ENCODE results near the gene PXMP4.

The PXMP4 gene

DNA sequence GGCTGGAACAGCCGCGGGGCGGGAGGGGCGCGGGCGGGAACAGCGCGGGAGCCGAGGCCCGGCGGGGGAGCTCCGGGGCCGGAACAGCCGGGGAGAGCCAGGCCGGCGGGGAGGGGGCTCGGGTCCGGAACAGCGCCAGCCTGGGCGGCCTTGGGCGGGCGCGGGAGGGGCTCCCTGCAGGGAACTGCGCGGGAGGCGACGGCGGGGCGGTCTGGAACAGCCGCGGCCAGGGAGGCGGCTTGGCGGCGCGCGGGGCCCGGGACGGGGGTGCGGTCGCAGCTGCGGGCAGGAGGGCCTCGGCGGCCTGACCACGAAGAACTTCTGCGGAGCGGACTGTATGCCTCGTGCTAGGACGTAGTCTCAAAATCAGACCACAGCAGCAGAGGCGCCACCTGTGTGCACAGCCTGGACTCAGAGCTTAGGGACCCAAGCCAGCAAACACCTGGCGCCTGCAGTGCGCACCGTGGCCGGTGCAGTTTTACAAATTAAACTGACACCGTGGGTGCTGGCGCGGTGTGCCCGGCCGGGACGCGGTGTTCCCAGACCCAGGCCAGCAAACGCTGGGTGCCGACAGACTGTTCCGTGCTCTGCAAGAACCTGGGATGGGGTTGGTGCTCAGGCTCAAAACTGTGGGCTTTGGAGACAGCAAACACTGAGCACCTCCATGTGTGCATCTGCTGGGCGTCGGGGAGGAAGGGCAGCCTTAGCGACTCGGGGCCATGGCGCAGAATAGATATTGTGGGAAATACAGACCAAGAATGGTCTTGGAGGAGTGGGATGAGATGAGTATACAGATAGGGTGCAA lies 12.3 kb upstream of the PXMP4 start:
- peak in 1 of 2 donors; percentile 68 for DNase-seq (ENCODE audit: low read depth in 2 of 2)

DNA sequence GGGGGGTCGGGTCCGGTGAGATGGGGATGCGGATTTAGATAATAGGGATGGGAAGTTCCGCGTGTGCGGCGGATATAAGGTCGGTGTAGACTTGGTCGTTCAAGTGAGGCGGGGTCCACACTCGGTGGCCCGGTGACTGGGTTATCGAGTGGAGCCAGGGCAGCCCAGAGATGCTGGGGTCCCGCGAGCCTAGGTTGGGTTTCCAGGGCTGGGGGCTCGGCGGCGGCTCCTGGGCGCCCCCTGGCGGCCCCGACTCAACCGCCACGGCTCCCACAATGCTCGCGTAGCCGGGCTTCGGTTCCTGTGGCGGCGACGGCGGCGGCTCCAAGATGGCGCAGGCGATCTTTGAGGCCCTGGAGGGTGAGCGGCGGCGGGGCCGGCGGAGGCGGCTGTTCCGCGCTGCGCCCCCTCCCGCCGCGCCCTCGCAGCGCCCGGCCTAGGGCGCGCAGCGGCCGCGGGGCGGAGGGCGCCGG lies 11.6 kb upstream of the PXMP4 start, which contains the start of gene ZNF341:
TSS of gene ZNF341 (plus strand) at position 304 of the 473 bp plus-strand sequence. CDS start at position 330, 26 bp downstream.
- DNase-seq (ENCODE audit: low read depth in 2 of 2) = peak; percentile 72 to 78

DNA sequence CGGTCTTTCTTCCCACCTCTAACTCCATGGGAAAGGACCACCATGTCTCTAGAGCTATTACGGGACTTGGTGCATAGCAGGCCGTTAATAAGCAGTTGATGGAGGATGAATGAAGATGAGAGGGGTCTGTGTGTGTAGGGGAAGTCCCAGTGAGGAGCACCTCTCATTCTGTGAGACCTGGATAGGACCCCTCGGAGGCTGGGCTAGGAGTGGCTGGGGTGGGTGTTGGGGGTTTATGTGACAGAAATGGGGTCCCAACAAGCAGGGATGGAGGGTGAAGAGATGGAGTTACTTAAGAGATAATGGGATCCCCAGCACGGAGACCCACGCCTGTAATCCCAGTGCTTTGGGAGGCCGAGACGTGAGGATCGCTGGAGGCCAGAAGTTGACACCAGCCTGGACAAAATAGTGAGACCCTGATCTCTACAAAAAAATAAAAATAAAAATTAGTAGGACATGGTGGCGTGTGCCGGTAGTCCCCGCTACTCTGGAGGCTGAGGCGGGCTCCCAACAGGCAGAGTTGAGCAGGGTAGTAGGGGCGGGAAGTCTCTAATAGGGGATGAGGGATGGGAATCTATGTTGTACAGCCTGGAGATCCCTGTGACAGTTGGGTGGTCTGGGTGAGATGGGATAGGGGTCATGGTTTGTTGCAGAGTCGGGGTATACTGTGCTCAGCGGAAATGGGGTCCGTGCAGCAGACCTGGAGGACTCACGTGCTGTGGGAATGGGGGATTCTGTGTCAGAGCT lies 11.0 kb upstream of the PXMP4 start:
- no peak for DNase-seq (ENCODE audit: low read depth in 2 of 2)

DNA sequence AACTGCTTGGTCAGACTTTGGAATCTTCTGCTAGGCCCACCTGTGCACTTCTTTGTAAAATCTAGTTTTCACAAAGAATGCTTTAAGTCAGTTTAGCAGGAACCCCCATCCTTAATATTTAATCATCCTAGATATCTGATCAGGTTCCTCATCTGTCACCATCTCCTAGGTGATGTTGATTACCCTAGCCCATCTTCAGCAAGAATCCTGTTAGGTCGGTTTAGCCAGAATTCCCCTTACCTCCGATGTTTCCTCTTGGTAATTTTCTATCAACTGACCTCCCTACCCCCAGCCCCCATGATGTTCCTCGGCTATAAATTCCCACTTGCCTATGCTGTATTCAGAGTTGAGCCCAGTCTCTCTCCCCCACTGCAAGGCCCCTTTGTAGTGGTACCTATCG lies 9.0 kb upstream of the PXMP4 start:
- DNase-seq (ENCODE audit: low read depth in 2 of 2) = no peak

DNA sequence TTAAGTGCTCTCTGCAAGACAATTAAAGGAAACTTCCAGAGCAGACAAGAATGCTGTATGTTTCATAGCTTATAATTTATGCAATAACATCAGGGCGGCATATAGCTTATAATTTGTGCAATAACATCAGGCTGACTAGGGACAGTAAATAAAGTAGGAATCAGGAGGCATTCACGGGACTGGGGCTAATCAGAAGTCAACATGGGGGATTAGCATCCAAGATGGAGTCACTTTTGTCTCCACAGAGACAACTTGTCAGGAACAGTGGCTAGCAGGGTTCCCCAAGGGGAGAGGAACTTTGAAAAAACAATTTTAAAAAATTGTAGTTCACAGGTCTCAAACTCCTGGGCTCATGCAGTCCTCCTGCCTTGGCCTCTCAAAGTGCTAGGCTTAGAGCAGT lies 8.4 kb upstream of the PXMP4 start:
- no peak for DNase-seq (ENCODE audit: low read depth in 2 of 2)

DNA sequence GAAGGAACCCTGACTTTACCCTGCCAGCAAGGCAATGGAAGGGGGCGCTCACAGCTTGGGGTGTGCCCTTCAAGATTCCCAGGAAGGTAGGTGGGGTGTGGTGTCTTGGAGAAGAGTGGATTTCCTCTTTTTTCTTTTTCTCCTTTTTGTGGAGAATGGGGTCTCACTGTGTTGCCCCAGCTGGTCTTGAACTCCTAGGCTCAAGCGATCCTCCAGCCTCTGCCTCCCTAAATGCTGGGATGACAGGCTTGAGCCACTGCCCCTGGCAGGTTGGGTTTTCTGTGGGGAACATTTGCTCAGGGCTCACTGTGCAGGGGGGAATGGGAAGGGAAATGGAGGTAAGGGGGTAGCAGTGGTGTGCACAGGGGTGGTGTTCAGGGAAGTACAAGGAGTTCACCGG lies 7.7 kb upstream of the PXMP4 start:
- no peak for DNase-seq (ENCODE audit: low read depth in 2 of 2)

DNA sequence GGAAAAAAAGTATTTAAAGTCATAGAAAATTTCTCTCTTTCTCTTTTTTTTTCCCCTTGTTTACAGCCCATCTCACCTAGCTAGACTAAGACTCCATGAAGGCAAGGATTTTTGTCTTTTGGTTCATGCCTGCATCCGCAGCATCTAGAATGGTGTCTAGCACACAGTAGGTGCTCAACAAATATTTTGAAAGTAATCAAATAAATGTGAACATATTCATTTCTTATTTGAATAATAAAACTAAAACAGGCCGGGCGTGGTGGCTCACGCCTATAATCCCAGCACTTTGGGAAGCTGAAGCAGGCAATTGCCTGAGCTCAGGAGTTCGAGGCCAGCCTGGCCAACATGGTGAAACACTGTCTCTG lies 7.0 kb upstream of the PXMP4 start:
- DNase-seq (ENCODE audit: low read depth in 2 of 2) = no peak

DNA sequence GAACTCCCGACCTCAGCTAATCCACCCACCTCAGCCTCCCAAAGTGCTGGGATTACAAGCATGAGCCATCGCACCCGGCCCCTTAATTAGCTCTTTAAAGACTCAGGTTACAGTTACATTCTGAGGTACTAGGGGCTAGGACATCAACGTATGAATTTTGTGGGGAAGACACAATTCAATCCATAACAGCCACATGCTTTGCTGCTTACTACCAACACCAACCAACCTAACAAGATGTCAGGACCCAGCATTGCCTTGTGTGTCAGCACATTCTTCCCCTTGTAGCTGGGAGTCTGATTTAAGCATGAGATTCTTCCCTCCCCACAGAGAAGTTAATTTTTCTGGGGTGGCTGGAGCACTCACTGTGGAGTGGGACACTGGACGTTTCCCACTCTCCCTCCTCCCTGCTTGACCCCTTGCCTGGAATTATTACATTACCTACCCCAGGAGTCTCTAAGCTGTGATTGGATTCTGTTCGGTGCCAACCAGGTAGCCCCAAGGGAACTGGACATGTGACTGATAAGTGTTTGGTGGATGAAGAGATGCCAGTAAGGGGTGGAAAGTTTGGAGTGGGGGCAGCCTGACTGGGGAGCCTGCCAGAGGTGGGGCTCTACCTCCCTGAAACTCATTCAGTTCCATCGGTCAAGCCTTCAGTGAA lies 5.6 kb upstream of the PXMP4 start:
- DNase-seq (ENCODE audit: low read depth in 2 of 2) = no peak

DNA sequence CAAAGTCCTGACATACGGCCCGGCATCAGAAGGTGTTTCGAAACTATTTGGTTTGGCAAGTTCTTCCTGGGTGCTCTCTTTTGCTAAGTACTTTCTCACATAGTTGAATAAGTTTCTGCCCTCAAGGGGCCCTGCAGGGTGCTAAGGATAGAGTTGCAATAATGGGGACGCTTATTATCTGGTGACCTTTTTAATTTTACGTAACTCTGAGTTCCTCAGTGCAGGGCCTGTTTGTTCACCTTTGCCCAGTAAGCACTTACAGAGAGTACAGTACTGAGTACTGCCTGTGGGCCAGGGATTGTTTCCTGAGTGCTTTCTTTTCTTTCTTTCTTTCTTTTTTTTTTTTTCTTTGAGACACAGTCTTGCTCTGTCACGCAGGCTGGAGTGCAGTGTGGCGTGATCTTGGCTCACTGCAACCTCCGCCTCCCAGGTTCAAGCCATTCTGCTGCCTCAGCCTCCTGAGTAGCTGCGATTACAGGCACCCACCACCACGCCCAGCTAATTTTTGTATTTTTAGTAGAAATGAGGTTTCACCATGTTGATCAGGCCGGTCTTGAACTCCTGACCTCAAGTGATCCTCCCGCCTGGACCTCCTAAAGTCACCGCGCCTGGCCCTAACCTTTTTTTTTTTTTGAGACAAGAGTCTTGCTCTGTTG lies 4.5 kb upstream of the PXMP4 start:
- DNase-seq (ENCODE audit: low read depth in 2 of 2) = no peak

DNA sequence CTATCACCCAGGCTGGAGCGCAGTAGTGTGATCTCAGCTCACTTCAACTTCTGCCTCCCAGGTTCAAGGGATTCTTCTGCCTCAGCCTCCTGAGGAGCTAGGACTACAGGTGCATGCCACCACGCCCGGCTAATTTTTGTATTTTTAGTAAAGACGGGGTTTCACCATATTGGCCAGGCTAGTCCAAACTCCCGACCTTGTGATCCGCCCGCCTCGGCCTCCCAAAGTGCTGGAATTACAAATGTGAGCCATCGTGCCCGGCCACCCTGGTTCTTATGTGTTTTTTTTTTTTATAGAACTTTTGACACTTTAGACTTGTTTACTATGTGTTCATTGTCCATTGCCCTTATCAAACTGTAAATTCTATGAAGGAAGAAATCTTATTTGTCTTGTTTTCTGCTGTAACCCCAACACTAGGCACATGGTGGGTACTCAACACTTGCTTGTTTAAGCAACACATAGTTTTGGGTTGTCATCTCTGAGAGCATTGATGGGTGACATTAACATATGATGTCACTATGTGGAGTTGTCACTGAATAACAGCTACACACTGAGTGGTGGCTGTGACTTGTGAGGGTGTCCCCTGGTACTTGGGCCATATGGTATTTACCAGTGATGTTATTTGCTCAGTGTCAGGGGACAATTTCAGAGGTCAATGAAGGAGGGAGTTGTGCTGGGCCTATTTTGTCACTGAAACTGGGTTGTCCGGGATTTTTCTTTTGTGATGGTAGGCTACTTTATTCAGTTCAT lies 1.5 kb upstream of the PXMP4 start:
- no peak for DNase-seq (ENCODE audit: low read depth in 2 of 2)

DNA sequence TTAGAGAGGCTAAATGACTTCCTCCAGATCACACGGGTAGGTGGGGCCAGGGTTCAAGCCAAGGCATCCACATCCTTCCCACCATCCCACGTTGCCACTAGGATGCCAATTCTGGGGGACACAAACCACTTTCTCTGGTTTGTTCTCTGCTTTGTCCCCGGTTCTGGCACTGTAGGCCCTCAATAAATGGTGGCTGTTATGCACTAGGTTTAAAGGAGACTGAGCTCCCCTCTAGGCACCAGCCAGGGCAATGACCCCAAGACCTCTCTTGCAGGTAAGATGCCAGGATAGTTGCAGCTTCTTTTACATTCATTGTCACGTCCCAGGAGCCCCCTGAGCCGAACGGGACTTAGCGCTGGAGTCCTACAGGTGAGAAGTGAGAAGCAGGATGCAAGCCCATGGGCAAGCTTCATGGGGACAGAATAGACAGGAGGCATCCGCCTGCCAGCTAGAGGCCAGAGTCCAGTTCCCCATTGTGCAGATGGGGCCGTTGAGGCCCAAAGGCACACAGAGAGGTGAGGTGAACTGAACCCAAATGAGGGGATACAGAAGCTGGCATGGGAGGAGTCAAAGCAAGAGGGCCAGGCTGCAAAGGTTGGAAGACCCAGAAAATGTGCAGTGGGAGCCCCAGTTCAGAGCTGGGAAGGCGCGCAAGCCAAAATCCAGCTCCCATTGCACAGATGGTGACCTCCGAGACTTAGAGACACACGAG lies 677 bp downstream of the PXMP4 start:
- DNase-seq (ENCODE audit: low read depth in 2 of 2) = no peak

DNA sequence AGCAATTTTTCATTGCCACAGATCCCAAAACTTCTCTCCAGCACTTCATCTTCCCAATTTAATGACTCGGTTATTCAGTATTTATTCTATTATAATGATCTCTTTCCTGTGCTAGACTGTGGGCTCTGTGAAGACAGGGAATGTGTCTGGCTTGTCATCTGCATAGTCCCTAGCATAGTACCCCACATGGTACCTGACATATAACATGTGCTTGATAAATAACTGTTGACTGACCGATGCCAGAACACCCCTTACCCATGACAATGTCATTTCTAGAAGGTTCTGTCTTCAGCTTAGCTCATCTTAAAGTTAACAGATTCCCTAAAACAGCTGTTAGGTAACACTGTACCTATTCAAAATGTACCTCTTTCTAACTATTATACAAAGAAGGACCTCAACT lies 3.6 kb downstream of the PXMP4 start:
- DNase-seq (ENCODE audit: low read depth in 2 of 2) = no peak

DNA sequence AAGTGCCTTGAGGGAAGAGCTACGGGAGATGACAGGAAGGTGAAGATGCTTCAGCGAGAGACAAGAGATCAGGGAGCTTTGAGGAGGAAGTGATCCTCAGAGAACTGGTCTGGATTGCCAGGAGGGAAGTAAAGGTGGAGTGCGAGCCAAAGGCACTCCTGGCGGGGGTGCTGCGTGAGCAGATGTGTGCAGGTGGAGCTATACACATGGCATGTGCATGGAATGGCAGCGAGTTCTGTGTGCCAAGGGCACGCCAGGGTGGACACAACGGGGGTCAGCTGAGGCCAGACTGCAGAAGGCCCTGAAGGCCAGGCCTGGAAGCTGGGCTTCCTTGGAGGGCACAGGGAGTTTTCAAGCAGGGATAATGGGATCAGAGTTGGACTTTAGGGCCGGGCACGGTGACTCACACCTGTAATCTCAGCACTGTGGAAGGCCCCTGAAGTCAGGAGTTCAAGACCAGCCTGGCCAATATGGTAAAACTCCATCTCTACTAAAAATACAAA lies 6.2 kb downstream of the PXMP4 start:
- DNase-seq (ENCODE audit: low read depth in 2 of 2) = no peak

DNA sequence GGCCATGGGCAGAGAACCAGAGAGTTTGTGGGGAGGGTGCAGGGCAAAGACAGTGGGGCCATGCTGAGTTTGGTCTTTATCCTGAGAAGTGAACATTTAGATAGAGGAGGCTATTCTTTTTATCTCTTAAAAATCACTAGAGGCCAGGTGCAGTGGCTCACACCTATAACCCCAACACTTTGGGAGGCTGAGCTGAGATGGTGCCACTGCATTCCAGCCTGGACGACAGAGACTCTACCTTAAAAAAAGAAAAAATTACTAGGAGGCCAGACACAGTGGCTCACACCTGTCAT lies 8.7 kb downstream of the PXMP4 start:
- DNase-seq (ENCODE audit: low read depth in 2 of 2) = no peak

DNA sequence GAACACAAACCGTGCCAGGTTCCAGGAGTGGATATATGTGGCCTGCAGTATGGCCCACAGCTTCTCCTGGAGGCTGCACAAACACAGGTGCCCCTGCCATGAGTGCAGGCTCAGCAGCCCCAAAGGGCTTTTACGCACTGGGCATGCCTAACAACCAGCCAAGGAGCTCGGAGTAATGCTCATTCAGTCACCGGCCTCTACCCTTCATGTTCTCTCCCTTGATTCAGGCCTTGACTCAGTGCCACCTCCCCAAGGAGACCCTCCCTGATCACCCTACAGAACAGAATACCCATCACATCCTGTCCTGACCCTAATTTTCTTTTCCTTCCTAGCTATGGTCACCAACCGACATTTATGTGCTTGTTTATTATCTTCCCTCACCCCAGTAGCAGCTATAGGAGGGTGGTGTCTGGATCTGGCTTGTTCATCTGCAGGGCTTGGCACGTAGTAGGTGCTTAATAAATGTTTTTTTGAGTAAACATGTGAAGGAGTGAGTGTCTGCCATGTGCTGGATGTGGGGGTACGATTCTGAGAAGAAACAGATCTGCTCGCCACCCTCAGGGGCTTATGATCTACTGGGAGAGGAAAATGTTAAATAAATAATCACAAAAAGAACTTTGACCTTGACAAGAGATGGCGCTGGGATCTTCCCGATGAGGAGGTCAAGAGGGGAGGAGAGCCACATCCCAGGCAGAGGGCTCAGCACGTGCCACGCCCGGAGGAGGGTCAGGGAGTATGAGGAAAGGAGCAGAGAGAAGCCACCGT lies 9.2 kb downstream of the PXMP4 start:
- DNase-seq (ENCODE audit: low read depth in 2 of 2) = no peak

DNA sequence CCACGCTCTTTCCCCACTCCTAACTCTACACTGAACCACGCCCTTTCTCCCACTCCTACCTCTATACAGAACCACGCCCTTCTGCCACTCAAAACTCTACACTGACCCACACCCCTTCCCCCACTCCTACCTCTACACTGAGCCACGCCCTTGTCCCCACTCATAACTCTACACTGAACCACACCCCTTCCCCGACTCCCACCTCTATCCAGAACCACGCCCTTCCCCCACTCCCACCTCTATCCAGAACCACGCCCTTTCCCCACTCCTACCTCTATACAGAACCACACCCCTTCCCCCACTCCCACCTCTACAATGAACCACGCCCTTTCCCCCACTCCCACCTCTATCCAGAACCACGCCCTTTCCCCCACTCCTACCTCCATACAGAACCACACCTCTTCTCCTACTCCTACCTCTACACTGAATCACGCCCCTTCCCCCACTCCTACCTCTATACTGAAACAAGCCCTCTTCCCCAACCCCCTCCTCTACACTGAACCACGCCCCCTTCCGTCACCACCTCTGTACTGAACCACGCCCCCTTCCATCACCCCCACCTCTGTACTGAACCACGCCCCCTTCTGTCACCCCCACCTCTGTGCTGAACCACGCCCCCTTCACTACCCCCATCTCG lies 10.1 kb downstream of the PXMP4 start:
- DNase-seq (ENCODE audit: low read depth in 2 of 2) = no peak

DNA sequence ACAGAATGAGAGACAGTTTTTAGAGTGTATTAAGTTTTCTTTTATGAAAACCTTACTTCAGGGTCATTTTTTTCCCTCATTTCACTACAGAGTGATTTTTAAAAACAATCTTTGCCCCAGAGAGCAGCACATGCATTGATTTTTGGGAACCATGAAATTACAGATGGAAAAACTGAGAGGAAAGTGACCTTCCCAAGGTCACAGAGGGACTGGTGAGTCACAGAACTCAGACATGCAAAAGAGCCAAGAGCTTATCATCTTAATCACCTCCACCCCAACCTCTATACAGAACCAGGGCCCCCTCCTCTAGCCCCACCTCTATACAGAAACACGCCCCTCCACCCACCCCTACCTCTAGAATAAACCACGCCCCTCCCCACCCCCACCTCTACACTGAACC lies 10.7 kb downstream of the PXMP4 start:
- DNase-seq (ENCODE audit: low read depth in 2 of 2) = no peak

DNA sequence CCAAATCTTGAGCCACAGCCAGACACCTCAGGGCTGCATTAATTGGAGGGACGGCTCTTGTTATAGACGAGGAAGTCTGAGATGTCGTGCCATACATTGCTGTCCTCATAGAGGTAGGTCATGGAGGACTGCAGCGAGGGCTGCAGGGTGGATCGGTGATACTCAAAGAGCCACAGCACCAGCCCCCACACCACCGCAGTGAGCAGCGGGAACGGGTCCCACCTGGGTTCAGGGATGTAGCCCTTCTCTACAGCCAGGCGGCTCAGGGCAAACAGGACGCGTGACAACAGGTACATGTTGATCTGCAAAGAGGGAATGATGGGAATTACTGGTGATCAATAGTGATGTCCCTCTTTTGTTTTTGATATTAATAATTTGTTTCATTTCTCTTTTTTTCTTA lies 12.4 kb downstream of the PXMP4 start:
- no peak for DNase-seq (ENCODE audit: low read depth in 2 of 2)

DNA sequence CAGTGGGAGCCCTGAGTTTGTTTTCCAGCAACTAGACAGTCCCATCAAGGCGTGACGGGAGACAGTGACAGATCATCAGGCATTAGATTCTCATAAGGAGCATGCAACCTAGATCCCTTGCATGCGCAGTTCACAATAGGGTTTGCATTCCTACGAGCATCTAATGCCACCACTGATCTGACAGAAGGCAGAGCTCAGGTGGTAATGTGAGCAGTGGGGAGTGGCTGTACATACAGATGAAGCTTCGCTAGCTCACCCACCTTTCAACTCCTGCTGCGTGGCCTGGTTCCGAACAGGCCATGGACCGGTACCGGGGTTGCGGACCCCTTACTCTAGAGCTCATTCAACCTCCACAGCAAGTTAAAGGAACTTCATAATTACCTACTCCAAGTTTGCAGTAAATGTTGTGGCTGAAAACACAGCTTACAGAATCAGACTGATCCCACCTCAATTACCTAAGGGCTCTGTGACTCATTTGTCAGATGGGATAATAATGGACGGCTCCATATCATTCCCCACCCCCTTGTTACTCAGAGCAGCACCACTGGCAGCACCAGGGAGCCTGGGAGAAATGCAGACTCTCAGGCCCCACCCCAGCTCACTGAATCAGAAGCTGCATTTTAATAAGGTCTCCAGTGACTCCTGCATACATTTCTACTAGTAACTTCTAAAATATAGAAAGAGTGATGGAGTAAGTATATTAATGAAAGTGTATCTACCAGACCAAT lies 15.7 kb downstream of the PXMP4 start:
- DNase-seq (ENCODE audit: low read depth in 2 of 2) = no peak

All from stimulated activated CD8-positive, alpha-beta memory T cell treated with anti-CD3 and anti-CD28 coated beads, Interleukin-15, amount 100 ng/mL, for 4 hours (primary cell).